Cardiac muscle cell (in vitro differentiated cells and primary cell): Measurements from ENCODE around the gene R3HDM2. TPM values are rescaled to one million over a fixed set of nuclear protein-coding genes. Genes with fewer than 3 reads are reported as not detected.

Source experiments
- DNase-seq, 2 donors: peaks; one replicate each; pipeline versions ENCODE4 v3.0.0 to v3.0.0-alpha.2; 2010 to 2017; ENCODE audit warnings: low read depth in 1 of 2, low spot score in 1 of 2
- H3K27ac ChIP-seq: fragments of 200-600 bp; sonication (generic); 2 replicates; pipeline ENCODE4 v1.5.1; 2016
- H3K27me3 ChIP-seq: fragments of 200-600 bp; sonication (generic); 2 replicates; pipeline ENCODE4 v1.6.0; 2016; ENCODE audit warnings: control low read depth
- H3K36me3 ChIP-seq: fragments of 200-600 bp; sonication (generic); 2 replicates; pipeline ENCODE4 v1.5.1; 2016; ENCODE audit warnings: control low read depth
- H3K4me1 ChIP-seq: fragments of 200-600 bp; sonication (generic); 2 replicates; pipeline ENCODE4 v1.8.1; 2017; ENCODE audit warnings: low read depth, mild to moderate bottlenecking, mixed run types
- H3K4me3 ChIP-seq: fragments of 200-600 bp; sonication (generic); 2 replicates; pipeline ENCODE4 v1.5.1; 2016; ENCODE audit warnings: mild to moderate bottlenecking
- H3K9me3 ChIP-seq: fragments of 200-600 bp; sonication (generic); 2 replicates; pipeline ENCODE4 v1.5.1; 2017; ENCODE audit warnings: low read depth, mild to moderate bottlenecking, control low read depth
- polyA plus RNA-seq: library from polyadenylated mRNA; unstranded; fragments of >200 nt; fragmentation: Nextera tagmentation; extraction: Ambion mirVana; gene quantifications from 2 replicates; pipeline ENCODE4 v1.2.1, GENCODE V29; 2016
- total RNA-seq: library from RNA; depleted of rRNA; stranded (reverse); fragments of >200 nt; gene quantifications from 2 replicates; pipeline ENCODE4 v1.2.3, GENCODE V29; 2016
- TF ChIP-seq, protein P1 (sequence below): IDR thresholded peaks from 2 replicates; pipeline ENCODE4 v1.5.1; 2012; ENCODE audit warnings: low read depth, mild to moderate bottlenecking, low read length

The R3HDM2 gene
- total and polyA plus RNA-seq, 2 experiments from 2014 or later, result 23.3 to 59.9 TPM

GRCh38 chr12:57334219-57334618, 96.6 kb downstream of the R3HDM2 start:
- TF ChIP-seq, protein P1, sequence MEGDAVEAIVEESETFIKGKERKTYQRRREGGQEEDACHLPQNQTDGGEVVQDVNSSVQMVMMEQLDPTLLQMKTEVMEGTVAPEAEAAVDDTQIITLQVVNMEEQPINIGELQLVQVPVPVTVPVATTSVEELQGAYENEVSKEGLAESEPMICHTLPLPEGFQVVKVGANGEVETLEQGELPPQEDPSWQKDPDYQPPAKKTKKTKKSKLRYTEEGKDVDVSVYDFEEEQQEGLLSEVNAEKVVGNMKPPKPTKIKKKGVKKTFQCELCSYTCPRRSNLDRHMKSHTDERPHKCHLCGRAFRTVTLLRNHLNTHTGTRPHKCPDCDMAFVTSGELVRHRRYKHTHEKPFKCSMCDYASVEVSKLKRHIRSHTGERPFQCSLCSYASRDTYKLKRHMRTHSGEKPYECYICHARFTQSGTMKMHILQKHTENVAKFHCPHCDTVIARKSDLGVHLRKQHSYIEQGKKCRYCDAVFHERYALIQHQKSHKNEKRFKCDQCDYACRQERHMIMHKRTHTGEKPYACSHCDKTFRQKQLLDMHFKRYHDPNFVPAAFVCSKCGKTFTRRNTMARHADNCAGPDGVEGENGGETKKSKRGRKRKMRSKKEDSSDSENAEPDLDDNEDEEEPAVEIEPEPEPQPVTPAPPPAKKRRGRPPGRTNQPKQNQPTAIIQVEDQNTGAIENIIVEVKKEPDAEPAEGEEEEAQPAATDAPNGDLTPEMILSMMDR, result no peak
- Histone ChIP-seq H3K27ac (no peak overlapping the region), H3K9me3 (no peaks in the 10 kb centered on the region), H3K36me3 (no peaks in the 10 kb centered on the region), H3K4me1 (no peaks in the 10 kb centered on the region), H3K4me3 (no peak overlapping the region), H3K27me3 (no peaks in the 10 kb centered on the region)
- no peak for DNase-seq

- no peak overlapping the region for H3K27ac ChIP-seq
- DNase-seq, result peak in 1 of 2 donors; percentile 5
- TF ChIP-seq, protein P1, result no peak
- H3K4me1 ChIP-seq, result no peaks in the 10 kb centered on the region
- H3K27me3 ChIP-seq, result no peaks in the 10 kb centered on the region
- no peak overlapping the region for H3K4me3 ChIP-seq
- no peaks in the 10 kb centered on the region for H3K36me3 ChIP-seq
- H3K9me3 ChIP-seq, result no peaks in the 10 kb centered on the region
These were observed 98.1 kb downstream of the R3HDM2 start for GRCh38 chr12:57332646-57333312.

DNA sequence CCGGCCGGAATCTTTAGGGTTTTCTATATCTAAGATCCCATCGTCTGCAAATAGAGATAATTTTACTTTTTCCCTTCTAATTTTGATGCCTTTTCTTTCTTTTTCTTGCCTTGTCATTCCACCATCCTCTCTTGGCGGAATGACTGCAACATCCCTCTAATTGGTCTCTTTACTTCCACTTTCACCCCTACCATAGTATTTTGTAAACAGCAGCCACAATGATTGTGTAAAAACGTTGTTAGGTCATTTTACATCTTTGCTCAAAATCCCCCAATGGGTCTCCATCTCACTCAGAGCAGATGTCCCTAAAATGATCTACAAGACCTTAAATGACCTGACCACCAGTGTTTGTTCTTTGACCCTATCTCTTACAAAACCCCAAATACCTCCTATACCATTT, 99.9 kb downstream of the R3HDM2 start:
- Histone ChIP-seq H3K9me3 (no peaks in the 10 kb centered on the region), H3K4me3 (no peak overlapping the region), H3K4me1 (no peaks in the 10 kb centered on the region), H3K27ac (no peak overlapping the region), H3K27me3 (no peaks in the 10 kb centered on the region), H3K36me3 (no peaks in the 10 kb centered on the region)
- no peak for DNase-seq
- TF ChIP-seq, protein P1, result no peak

DNA sequence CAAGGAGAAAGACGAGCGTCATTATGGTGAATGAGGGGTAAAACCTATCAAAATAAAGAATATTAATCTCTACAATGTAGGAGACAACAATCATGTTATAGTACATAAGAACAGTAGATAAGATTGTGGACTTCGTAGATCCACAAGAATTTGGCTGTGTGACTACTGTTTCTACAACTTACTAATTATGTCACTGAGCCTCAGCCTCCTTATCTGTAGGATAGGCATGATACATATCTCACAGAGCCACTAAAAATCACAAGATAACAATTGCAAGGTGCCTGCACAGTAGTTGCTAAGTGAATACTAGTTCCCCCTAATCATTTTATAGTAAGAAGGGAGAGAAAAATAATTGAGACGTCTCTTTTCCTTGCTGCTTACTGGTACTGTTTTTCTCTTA, 101.6 kb downstream of the R3HDM2 start:
- no peak for DNase-seq
- TF ChIP-seq, protein P1, result no peak

DNA sequence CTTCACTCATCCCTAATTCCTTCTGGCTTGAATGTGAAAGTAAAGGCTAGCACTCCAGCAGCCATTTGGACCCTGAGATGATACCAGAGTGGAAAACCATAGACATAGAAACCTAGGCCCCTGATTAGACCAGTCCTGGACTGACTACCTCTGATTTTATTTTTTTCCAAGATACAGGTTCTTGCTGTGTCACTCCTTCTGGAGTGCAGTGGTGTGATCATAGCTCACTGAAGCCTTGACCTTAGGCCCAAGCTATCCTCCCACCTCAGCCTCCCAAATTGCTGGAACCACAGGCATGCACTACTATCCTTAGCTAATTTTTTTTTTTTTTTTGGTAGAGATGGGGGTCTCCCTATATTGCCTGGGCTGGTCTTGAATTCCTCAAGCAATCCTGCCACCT, 105.4 kb downstream of the R3HDM2 start:
- no peaks in the 10 kb centered on the region for H3K27me3 ChIP-seq
- no peak overlapping the region for H3K4me3 ChIP-seq
- no peak for DNase-seq
- H3K27ac ChIP-seq, result no peak overlapping the region
- H3K4me1 ChIP-seq, result no peaks in the 10 kb centered on the region
- TF ChIP-seq, protein P1, result no peak
- H3K9me3 ChIP-seq, result no peaks in the 10 kb centered on the region
- H3K36me3 ChIP-seq, result no peaks in the 10 kb centered on the region

More for the DNA sequence above, 101.6 kb downstream of the R3HDM2 start:
- H3K4me1 ChIP-seq, result no peaks in the 10 kb centered on the region
- H3K27me3 ChIP-seq, result no peaks in the 10 kb centered on the region
- no peaks in the 10 kb centered on the region for H3K36me3 ChIP-seq
- H3K27ac ChIP-seq, result no peak overlapping the region
- H3K9me3 ChIP-seq, result no peaks in the 10 kb centered on the region
- no peak overlapping the region for H3K4me3 ChIP-seq
